Measurements from ENCODE around the gene CLSTN2. TPM values are rescaled to one million over a fixed set of nuclear protein-coding genes. Genes with fewer than 3 reads are reported as not detected.

The CLSTN2 gene
- total and polyA plus RNA-seq, 5 donors from 2014 or later: not detected

DNA sequence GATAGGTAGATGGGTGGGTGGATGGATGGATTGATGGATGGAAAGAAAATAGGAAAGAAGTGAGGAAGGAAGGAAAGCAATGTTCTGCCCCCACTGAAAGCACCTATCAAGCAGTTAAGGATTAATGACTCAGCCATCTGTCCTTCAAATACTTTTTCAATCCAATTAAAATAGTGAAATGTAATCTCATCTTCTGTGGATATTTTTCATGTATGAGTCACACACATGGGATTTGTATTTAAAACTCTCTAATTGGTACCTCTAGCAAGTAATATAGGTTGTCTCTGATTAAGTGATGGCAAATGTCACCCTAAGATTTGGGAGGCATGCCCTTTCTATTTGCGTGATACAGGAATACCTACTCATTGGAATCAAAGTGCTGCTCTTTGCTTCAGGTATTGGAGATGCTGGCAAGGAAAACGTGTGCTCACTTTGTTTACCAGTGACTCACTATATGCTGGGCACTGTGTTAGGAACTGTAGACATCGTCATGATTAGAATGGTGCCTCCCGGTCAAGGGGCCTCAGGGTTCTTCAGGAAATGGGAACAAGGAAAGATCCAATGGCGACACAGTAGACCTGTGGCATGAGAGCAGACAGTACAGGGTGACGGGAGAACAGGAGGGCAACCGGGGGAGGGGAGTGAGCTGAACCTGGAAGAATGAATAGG, 230.1 kb downstream of the CLSTN2 start:
- Mint-ChIP-seq H3K4me1 (no peaks in the 10 kb centered on the region), H3K27me3 (peaks cover 8% of the 10 kb centered on the region), H3K4me3 (no peak overlapping the region), H3K27ac (no peak overlapping the region), H3K36me3 (no peaks in the 10 kb centered on the region), H3K9me3 (peaks cover 0 to 3% (median 0%) of the 10 kb centered on the region in 7 donors)
- Histone ChIP-seq H3K4me1 (ENCODE audit: control insufficient read depth, insufficient read depth, low read length, poor library complexity, severe bottlenecking) (no peaks in the 10 kb centered on the region), H3K27me3 (ENCODE audit: control insufficient read depth, insufficient read depth, low read length) (no peaks in the 10 kb centered on the region), H3K9me3 (ENCODE audit: control insufficient read depth in 2 of 2, low read length in 2 of 2) (no peaks in the 10 kb centered on the region), H3K36me3 (ENCODE audit: control insufficient read depth, insufficient read depth, low read length) (no peaks in the 10 kb centered on the region), H3K4me3 (ENCODE audit: low read depth, low read length) (no peak overlapping the region), H3K27ac (ENCODE audit: insufficient read depth, low read length, poor library complexity, severe bottlenecking) (no peak overlapping the region)
- ATAC-seq (ENCODE audit: low read depth in 2 of 2): no peak
- DNase-seq: no peak

DNA sequence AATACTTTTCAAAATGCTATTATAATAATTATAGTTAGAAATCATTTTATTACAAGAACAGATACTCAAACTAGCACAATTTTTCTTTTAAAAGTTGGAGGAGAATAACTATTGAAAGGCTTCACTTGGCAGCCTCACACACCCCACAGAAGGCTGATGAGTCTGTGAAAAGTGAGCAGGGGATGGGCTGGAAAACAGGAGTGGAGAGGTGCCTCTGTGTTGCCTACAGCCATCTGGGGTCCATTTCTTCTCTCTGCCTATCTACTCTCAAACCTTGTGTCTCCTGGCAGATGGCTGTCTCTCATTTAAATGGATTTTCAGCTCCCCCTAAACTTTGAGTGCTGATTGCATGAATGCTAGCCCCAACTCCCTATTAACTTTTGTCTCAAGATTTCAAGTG, 230.8 kb downstream of the CLSTN2 start:
- no peaks in the 10 kb centered on the region for H3K9me3 ChIP-seq (ENCODE audit: control insufficient read depth in 2 of 2, low read length in 2 of 2)
- no peaks in the 10 kb centered on the region for H3K36me3 ChIP-seq (ENCODE audit: control insufficient read depth, insufficient read depth, low read length)
- no peaks in the 10 kb centered on the region for H3K27me3 ChIP-seq (ENCODE audit: control insufficient read depth, insufficient read depth, low read length)
- Mint-ChIP-seq H3K4me1 (no peaks in the 10 kb centered on the region), H3K4me3 (no peak overlapping the region), H3K27me3 (peaks cover 6% of the 10 kb centered on the region), H3K9me3 (peaks cover 0 to 3% (median 0%) of the 10 kb centered on the region in 7 donors), H3K36me3 (no peaks in the 10 kb centered on the region), H3K27ac (no peak overlapping the region)
- no peak for ATAC-seq (ENCODE audit: low read depth in 2 of 2)
- H3K4me1 ChIP-seq (ENCODE audit: control insufficient read depth, insufficient read depth, low read length, poor library complexity, severe bottlenecking): no peaks in the 10 kb centered on the region
- no peak overlapping the region for H3K4me3 ChIP-seq (ENCODE audit: low read depth, low read length)
- no peak overlapping the region for H3K27ac ChIP-seq (ENCODE audit: insufficient read depth, low read length, poor library complexity, severe bottlenecking)
- DNase-seq: no peak

DNA sequence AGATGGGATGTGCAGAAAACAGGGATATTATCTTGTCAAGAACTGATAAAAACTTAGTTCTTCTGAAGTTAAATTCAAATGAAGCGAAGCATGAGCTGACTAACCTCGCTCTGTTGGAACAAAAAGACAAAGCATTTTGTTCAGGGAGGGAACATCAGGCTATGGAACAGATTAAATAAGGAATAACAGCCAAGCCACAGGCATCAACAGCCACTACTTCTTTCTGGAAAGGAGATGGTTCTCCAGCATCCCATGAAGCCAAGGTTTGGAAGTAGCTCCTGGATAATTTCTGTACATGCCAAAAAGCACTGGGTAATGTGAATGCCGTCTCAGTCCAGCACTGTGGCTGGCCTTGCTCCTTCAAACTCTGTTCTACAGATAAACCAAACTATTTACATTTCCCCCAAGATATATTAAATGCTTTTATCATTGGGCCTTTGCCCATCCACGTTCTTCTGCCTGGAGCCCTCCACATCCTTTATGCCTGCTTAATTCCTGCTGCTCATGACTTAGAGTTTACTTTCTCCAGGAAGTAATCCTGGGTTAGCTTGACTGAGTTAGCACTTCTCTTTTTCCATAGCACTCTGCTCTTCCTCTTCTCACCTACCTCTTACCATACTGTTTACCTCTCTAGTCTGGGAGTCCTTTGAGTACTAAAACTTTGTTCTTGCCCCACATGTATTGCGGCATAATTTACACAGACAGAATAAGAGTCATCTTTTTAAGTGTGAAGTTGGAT, 232.0 kb downstream of the CLSTN2 start:
- no peak overlapping the region for H3K4me3 ChIP-seq (ENCODE audit: low read depth, low read length)
- peaks cover 0 to 3% (median 0%) of the 10 kb centered on the region in 7 donors for H3K9me3 Mint-ChIP-seq
- H3K27me3 Mint-ChIP-seq: no peaks in the 10 kb centered on the region
- DNase-seq (no peak), ATAC-seq (ENCODE audit: low read depth in 2 of 2) (no peak)
- H3K4me1 Mint-ChIP-seq: no peaks in the 10 kb centered on the region
- no peaks in the 10 kb centered on the region for H3K4me1 ChIP-seq (ENCODE audit: control insufficient read depth, insufficient read depth, low read length, poor library complexity, severe bottlenecking)
- no peak overlapping the region for H3K4me3 Mint-ChIP-seq
- H3K36me3 ChIP-seq (ENCODE audit: control insufficient read depth, insufficient read depth, low read length): no peaks in the 10 kb centered on the region
- no peak overlapping the region for H3K27ac ChIP-seq (ENCODE audit: insufficient read depth, low read length, poor library complexity, severe bottlenecking)
- H3K27ac Mint-ChIP-seq: no peak overlapping the region
- no peaks in the 10 kb centered on the region for H3K27me3 ChIP-seq (ENCODE audit: control insufficient read depth, insufficient read depth, low read length)
- H3K36me3 Mint-ChIP-seq: no peaks in the 10 kb centered on the region
- no peaks in the 10 kb centered on the region for H3K9me3 ChIP-seq (ENCODE audit: control insufficient read depth in 2 of 2, low read length in 2 of 2)

DNA sequence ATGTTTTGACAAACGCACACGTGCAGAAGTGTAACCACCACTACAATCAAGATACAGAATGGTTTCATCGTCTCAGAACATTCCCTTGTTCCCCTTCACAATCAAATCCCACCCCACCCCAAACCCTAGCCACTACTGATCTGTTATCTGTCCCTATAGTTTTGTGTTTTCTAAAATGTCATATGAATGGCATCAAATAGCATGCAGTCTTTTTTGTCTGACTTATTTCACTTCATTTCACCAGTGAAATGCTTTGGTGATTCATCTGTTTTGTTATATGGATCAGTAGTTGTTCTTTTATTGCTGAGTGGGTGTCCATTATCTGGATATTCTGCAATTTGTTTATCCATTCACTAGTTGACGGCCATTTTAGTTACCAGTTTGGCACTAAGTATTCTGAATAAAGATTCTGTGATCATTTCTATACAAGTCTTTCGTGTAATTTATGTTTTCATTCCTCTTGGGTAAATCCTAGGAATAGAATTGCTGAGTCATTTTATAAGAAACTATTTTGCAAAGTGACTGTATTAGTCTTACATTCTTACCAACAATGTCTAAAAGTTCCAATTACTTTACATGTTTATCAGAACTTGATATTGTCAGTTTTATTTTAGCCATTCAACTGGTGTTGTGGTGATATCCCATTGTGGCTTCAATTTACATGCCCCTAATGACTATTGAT, 232.8 kb downstream of the CLSTN2 start:
- Histone ChIP-seq H3K27me3 (ENCODE audit: control insufficient read depth, insufficient read depth, low read length) (no peaks in the 10 kb centered on the region), H3K4me1 (ENCODE audit: control insufficient read depth, insufficient read depth, low read length, poor library complexity, severe bottlenecking) (no peaks in the 10 kb centered on the region), H3K27ac (ENCODE audit: insufficient read depth, low read length, poor library complexity, severe bottlenecking) (no peak overlapping the region), H3K4me3 (ENCODE audit: low read depth, low read length) (no peak overlapping the region), H3K36me3 (ENCODE audit: control insufficient read depth, insufficient read depth, low read length) (no peaks in the 10 kb centered on the region), H3K9me3 (ENCODE audit: control insufficient read depth in 2 of 2, low read length in 2 of 2) (no peaks in the 10 kb centered on the region)
- peaks cover 0 to 3% (median 0%) of the 10 kb centered on the region in 7 donors for H3K9me3 Mint-ChIP-seq
- no peaks in the 10 kb centered on the region for H3K36me3 Mint-ChIP-seq
- no peak overlapping the region for H3K27ac Mint-ChIP-seq
- no peak for DNase-seq
- no peak overlapping the region for H3K4me3 Mint-ChIP-seq
- no peak for ATAC-seq (ENCODE audit: low read depth in 2 of 2)
- H3K27me3 Mint-ChIP-seq: no peaks in the 10 kb centered on the region
- no peaks in the 10 kb centered on the region for H3K4me1 Mint-ChIP-seq

DNA sequence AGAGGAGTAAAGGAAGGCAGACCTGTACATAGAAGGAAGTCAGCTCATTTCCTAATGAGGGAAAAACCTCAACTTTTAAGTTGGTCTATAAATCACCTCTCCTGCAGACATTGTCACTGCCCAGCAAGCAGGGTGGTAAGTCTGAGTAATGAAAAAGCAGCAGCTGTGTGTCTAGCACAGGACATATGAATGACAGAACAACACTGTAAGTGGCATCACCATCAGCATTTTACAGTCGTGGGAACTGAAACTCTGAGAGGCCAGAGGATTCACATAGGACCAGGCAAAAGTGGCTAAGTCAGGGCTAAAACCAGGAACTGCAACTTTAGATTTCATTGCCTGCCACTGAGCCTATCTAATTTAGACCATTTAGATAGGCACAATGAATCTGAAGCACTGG, 235.6 kb downstream of the CLSTN2 start:
- Histone ChIP-seq H3K36me3 (ENCODE audit: control insufficient read depth, insufficient read depth, low read length) (no peaks in the 10 kb centered on the region), H3K9me3 (ENCODE audit: control insufficient read depth in 2 of 2, low read length in 2 of 2) (no peaks in the 10 kb centered on the region), H3K27ac (ENCODE audit: insufficient read depth, low read length, poor library complexity, severe bottlenecking) (no peak overlapping the region), H3K27me3 (ENCODE audit: control insufficient read depth, insufficient read depth, low read length) (no peaks in the 10 kb centered on the region), H3K4me3 (ENCODE audit: low read depth, low read length) (no peak overlapping the region), H3K4me1 (ENCODE audit: control insufficient read depth, insufficient read depth, low read length, poor library complexity, severe bottlenecking) (no peaks in the 10 kb centered on the region)
- no peak overlapping the region for H3K27ac Mint-ChIP-seq
- no peaks in the 10 kb centered on the region for H3K4me1 Mint-ChIP-seq
- H3K36me3 Mint-ChIP-seq: no peaks in the 10 kb centered on the region
- no peaks in the 10 kb centered on the region for H3K27me3 Mint-ChIP-seq
- DNase-seq (no peak), ATAC-seq (ENCODE audit: low read depth in 2 of 2) (no peak)
- H3K4me3 Mint-ChIP-seq: no peak overlapping the region
- H3K9me3 Mint-ChIP-seq: peaks cover 0 to 7% (median 0%) of the 10 kb centered on the region in 7 donors

DNA sequence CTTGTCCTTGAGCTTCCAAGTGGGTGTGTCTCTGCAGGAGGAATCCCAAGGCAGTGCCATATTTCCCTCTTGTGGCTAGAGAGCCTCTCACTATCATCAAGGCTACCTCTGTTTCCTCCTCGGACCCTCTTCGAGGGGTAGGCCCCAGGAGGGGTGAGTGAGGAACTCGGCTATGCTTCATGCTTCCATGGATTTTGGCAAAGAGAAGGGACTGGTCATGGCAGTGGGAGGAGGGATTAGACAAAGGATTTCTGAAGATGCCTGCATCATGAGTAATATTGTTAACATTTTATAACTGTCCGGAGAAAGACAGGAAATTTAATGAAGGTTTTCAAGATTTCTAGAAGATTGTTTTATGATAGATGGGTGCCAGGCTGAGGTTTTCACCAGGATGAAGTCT, 241.5 kb downstream of the CLSTN2 start:
- Histone ChIP-seq H3K27me3 (ENCODE audit: control insufficient read depth, insufficient read depth, low read length) (no peaks in the 10 kb centered on the region), H3K27ac (ENCODE audit: insufficient read depth, low read length, poor library complexity, severe bottlenecking) (no peak overlapping the region), H3K36me3 (ENCODE audit: control insufficient read depth, insufficient read depth, low read length) (no peaks in the 10 kb centered on the region), H3K4me1 (ENCODE audit: control insufficient read depth, insufficient read depth, low read length, poor library complexity, severe bottlenecking) (no peaks in the 10 kb centered on the region), H3K9me3 (ENCODE audit: control insufficient read depth in 2 of 2, low read length in 2 of 2) (no peaks in the 10 kb centered on the region), H3K4me3 (ENCODE audit: low read depth, low read length) (no peak overlapping the region)
- DNase-seq (no peak), ATAC-seq (ENCODE audit: low read depth in 2 of 2) (no peak)
- Mint-ChIP-seq H3K9me3 (peaks cover 0 to 7% (median 0%) of the 10 kb centered on the region in 7 donors), H3K27ac (no peak overlapping the region), H3K36me3 (no peaks in the 10 kb centered on the region), H3K4me3 (no peak overlapping the region), H3K4me1 (no peaks in the 10 kb centered on the region), H3K27me3 (no peaks in the 10 kb centered on the region)

DNA sequence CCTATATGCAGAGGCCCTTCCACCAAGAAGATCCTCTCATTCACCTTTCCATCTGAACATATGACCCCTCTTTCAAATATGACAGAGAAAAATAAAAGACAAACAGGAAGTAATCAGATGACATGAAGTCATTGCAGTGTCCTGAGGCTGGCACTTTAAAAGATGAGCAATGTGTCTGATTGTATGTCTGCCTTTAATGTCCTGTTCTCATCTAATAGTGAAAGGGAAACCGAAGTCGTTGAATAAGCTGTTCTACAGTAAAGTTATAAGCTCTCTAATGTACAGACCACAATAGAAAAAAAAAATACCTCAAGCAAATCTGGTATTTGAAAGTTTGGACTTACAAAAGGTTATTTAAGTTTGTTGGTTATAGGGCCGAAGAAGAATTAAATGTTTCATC, 243.0 kb downstream of the CLSTN2 start:
- Histone ChIP-seq H3K27me3 (ENCODE audit: control insufficient read depth, insufficient read depth, low read length) (no peaks in the 10 kb centered on the region), H3K4me3 (ENCODE audit: low read depth, low read length) (no peak overlapping the region), H3K36me3 (ENCODE audit: control insufficient read depth, insufficient read depth, low read length) (no peaks in the 10 kb centered on the region), H3K9me3 (ENCODE audit: control insufficient read depth in 2 of 2, low read length in 2 of 2) (no peaks in the 10 kb centered on the region), H3K4me1 (ENCODE audit: control insufficient read depth, insufficient read depth, low read length, poor library complexity, severe bottlenecking) (no peaks in the 10 kb centered on the region), H3K27ac (ENCODE audit: insufficient read depth, low read length, poor library complexity, severe bottlenecking) (no peak overlapping the region)
- no peaks in the 10 kb centered on the region for H3K27me3 Mint-ChIP-seq
- H3K9me3 Mint-ChIP-seq: peaks cover 0 to 7% (median 0%) of the 10 kb centered on the region in 7 donors
- no peak for ATAC-seq (ENCODE audit: low read depth in 2 of 2)
- H3K36me3 Mint-ChIP-seq: no peaks in the 10 kb centered on the region
- no peak overlapping the region for H3K27ac Mint-ChIP-seq
- peaks cover 0 to 2% (median 0%) of the 10 kb centered on the region in 4 donors for H3K4me1 Mint-ChIP-seq
- peak in 1 of 3 donors; percentile 1 for DNase-seq
- no peak overlapping the region for H3K4me3 Mint-ChIP-seq

All from CD4-positive, CD25-positive, alpha-beta regulatory T cell (primary cell).